GM23338 (cell line): ENCODE data around the gene ITGB2. TPM values are rescaled to one million over a fixed set of nuclear protein-coding genes. Genes with fewer than 3 reads are reported as not detected.

Experiments
- ATAC-seq: fragments of 200-7000 bp; cut with Tn5 transposase; 3 replicates; pipeline ENCODE4 v1.9.1; 2020
- DNase-seq: peaks from one replicate; pipeline ENCODE4 v3.0.0-alpha.2; 2015; ENCODE audit warnings: low spot score
- H2AFZ ChIP-seq: fragments of 200-600 bp; sonication (generic); 2 replicates; pipeline ENCODE4 v1.8.0; 2016; ENCODE audit warnings: antibody characterized with exemption, mild to moderate bottlenecking, moderate library complexity
- H3F3A ChIP-seq: fragments of 200-600 bp; sonication (generic); replicated peaks from 2 replicates; pipeline ENCODE4 v1.8.0; 2017; ENCODE audit warnings: antibody characterized with exemption, mixed run types, low read depth
- H3K27ac ChIP-seq: fragments of 200-600 bp; sonication (generic); 2 replicates; pipeline ENCODE4 v1.6.1; 2016; ENCODE audit warnings: low read depth
- H3K27me3 ChIP-seq: fragments of 200-600 bp; sonication (generic); 2 replicates; pipeline ENCODE4 v1.8.0; 2016; ENCODE audit warnings: mild to moderate bottlenecking, mixed run types, moderate library complexity; ENCODE audit not compliant: insufficient read depth
- H3K36me3 ChIP-seq: fragments of 200-600 bp; sonication (generic); 2 replicates; pipeline ENCODE4 v1.8.0; 2016; ENCODE audit warnings: mild to moderate bottlenecking; ENCODE audit not compliant: insufficient read depth
- H3K4me1 ChIP-seq: fragments of 200-600 bp; sonication (generic); 2 replicates; pipeline ENCODE4 v1.8.0; 2016; ENCODE audit warnings: mild to moderate bottlenecking, moderate library complexity; ENCODE audit not compliant: insufficient read depth
- H3K4me2 ChIP-seq: fragments of 200-600 bp; sonication (generic); 2 replicates; pipeline ENCODE4 v1.7.1; 2017; ENCODE audit warnings: mixed run types
- H3K4me3 ChIP-seq: fragments of 200-600 bp; sonication (generic); 2 replicates; pipeline ENCODE4 v1.6.1; 2016; ENCODE audit warnings: mixed run types
- H3K79me2 ChIP-seq: fragments of 200-600 bp; sonication (generic); replicated peaks from 2 replicates; pipeline ENCODE4 v1.8.0; 2017; ENCODE audit warnings: mild to moderate bottlenecking; ENCODE audit not compliant: insufficient read depth
- H3K9me2 ChIP-seq: fragments of 200-600 bp; sonication (generic); 2 replicates; pipeline ENCODE4 v1.8.0; 2017; ENCODE audit not compliant: insufficient read depth
- H4K20me1 ChIP-seq: fragments of 200-600 bp; sonication (generic); replicated peaks from 2 replicates; pipeline ENCODE4 v1.8.0; 2017; ENCODE audit warnings: mild to moderate bottlenecking; ENCODE audit not compliant: insufficient read depth
- H3K27ac Mint-ChIP-seq: 2 replicates; pipeline ENCODE4 v1.8.0; 2020; ENCODE audit warnings: inconsistent platforms, mild to moderate bottlenecking, moderate library complexity, mixed read lengths
- H3K27me3 Mint-ChIP-seq: 3 replicates; pipeline ENCODE4 v1.8.0; 2022; ENCODE audit warnings: low read depth, mild to moderate bottlenecking, moderate library complexity, mixed read lengths, inconsistent platforms; ENCODE audit not compliant: insufficient read depth, poor library complexity
- H3K36me3 Mint-ChIP-seq: 3 replicates; pipeline ENCODE4 v1.8.0; 2021; ENCODE audit warnings: low read depth, mild to moderate bottlenecking, inconsistent platforms, moderate library complexity, mixed read lengths
- H3K4me1 Mint-ChIP-seq: 3 replicates; pipeline ENCODE4 v1.8.0; 2020; ENCODE audit warnings: mild to moderate bottlenecking, inconsistent platforms, mixed read lengths
- H3K4me3 Mint-ChIP-seq: 3 replicates; pipeline ENCODE4 v1.8.0; 2021; ENCODE audit warnings: moderate library complexity, mild to moderate bottlenecking, inconsistent platforms, mixed read lengths
- H3K9me3 Mint-ChIP-seq: 3 replicates; pipeline ENCODE4 v1.8.0; 2020; ENCODE audit warnings: moderate library complexity, mild to moderate bottlenecking, inconsistent platforms, mixed read lengths
- CREB1 ChIP-seq: fragments of 250-450 bp; sonication (Bioruptor Pico); IDR thresholded peaks from 2 replicates; pipeline ENCODE4 v1.5.0; 2020; ENCODE audit warnings: low read depth, mild to moderate bottlenecking, moderate library complexity
- CTCF ChIP-seq, 2 experiments: fragments of 200-600 bp in 1 of 2; sonication (generic) in 1 of 2; conservative IDR thresholded peaks; 2 replicates each; pipeline versions ENCODE4 v1.5.1 to v1.6.1; 2016 to 2017; ENCODE audit warnings: antibody characterized with exemption in 2 of 2, low read depth in 2 of 2, mild to moderate bottlenecking in 2 of 2, moderate library complexity in 1 of 2
- ETS1 ChIP-seq: IDR thresholded peaks from 2 replicates; pipeline ENCODE4 v1.6.1; 2016; ENCODE audit warnings: antibody characterized with exemption
- EZH2 ChIP-seq: fragments of 200-600 bp; sonication (generic); IDR thresholded peaks from one replicate; pipeline ENCODE4 v1.8.0; 2017; ENCODE audit warnings: antibody characterized with exemption, mild to moderate bottlenecking, low read depth; ENCODE audit not compliant: unreplicated experiment
- EZH2phosphoT487 ChIP-seq: fragments of 200-600 bp; sonication (generic); IDR thresholded peaks from one replicate; pipeline ENCODE4 v1.8.1; 2018; ENCODE audit warnings: antibody characterized with exemption; ENCODE audit not compliant: unreplicated experiment
- JUNB ChIP-seq: IDR thresholded peaks from one replicate; pipeline ENCODE4 v1.6.1; 2016; ENCODE audit warnings: antibody characterized with exemption; ENCODE audit not compliant: unreplicated experiment
- NANOG ChIP-seq: IDR thresholded peaks from 2 replicates; pipeline ENCODE4 v1.6.1; 2016; ENCODE audit warnings: antibody characterized with exemption, borderline replicate concordance
- POLR2AphosphoS5 ChIP-seq: IDR thresholded peaks from 2 replicates; pipeline ENCODE4 v1.6.1; 2016; ENCODE audit warnings: antibody characterized with exemption, low read depth
- REST ChIP-seq: IDR thresholded peaks from one replicate; pipeline ENCODE4 v1.6.1; 2018; ENCODE audit warnings: antibody characterized with exemption; ENCODE audit not compliant: unreplicated experiment
- STAT1 ChIP-seq: IDR thresholded peaks from one replicate; pipeline ENCODE4 v1.6.1; 2016; ENCODE audit warnings: antibody characterized with exemption; ENCODE audit not compliant: unreplicated experiment
- ZNF114 ChIP-seq: fragments of 250-450 bp; sonication (Bioruptor Pico); IDR thresholded peaks from 2 replicates; pipeline ENCODE4 v1.5.0; 2020; ENCODE audit warnings: mild to moderate bottlenecking, moderate library complexity
- ZNF331 ChIP-seq: fragments of 250-450 bp; sonication (Bioruptor Pico); IDR thresholded peaks from 2 replicates; pipeline ENCODE4 v1.5.0; 2020; ENCODE audit warnings: low read depth, mild to moderate bottlenecking, moderate library complexity
- ZNF462 ChIP-seq: fragments of 250-450 bp; sonication (Bioruptor Pico); IDR thresholded peaks from 2 replicates; pipeline ENCODE4 v1.5.0; 2020; ENCODE audit warnings: mild to moderate bottlenecking, moderate library complexity
- polyA plus RNA-seq: library from polyadenylated mRNA; unstranded; fragments of >200 nt; fragmentation: Nextera tagmentation; extraction: Ambion mirVana; gene quantifications from 2 replicates; pipeline ENCODE4 v1.2.1, GENCODE V29; 2016
- total RNA-seq: library from RNA; depleted of rRNA; stranded (reverse); fragments of >200 nt; shearing (Covaris generic); gene quantifications from 2 replicates; pipeline ENCODE4 v1.2.3, GENCODE V29; 2014

Gene ITGB2
- total and polyA plus RNA-seq, 2 experiments from 2014 or later: 0.44 to 0.63 TPM

- no peak for DNase-seq
Measured at GRCh38 chr21:44947930-44948331, 27.2 kb upstream of the ITGB2 start.

More at GRCh38 chr21:44947930-44948331, 27.2 kb upstream of the ITGB2 start:
- no peaks in the 10 kb centered on the region for H3K4me1 ChIP-seq
- no peak for ATAC-seq
- no peaks in the 10 kb centered on the region for H3K9me3 Mint-ChIP-seq
- no peak for TF ChIP-seq NANOG
- TF ChIP-seq CTCF (conservative IDR thresholded peaks at IDR 0.05; ENCODE audit: low read depth in 2 of 2): no peak
- TF ChIP-seq ETS1: no peak
- no peak for TF ChIP-seq EZH2phosphoT487
- no peak for TF ChIP-seq POLR2AphosphoS5
- TF ChIP-seq ZNF114: no peak
- no peak for TF ChIP-seq ZNF331 (CRISPR knock-in tag)
- no peak for TF ChIP-seq CREB1
- TF ChIP-seq ZNF462 (CRISPR knock-in tag): no peak
- no peak for TF ChIP-seq REST
- TF ChIP-seq JUNB: no peak
- no peak for TF ChIP-seq EZH2
- TF ChIP-seq STAT1: no peak
- H3K27me3 ChIP-seq: no peaks in the 10 kb centered on the region
- no peak overlapping the region for H3K4me3 Mint-ChIP-seq
- no peaks in the 10 kb centered on the region for H3F3A ChIP-seq
- peaks cover 5% of the 10 kb centered on the region for H3K27me3 Mint-ChIP-seq
- no peak overlapping the region for H3K4me3 ChIP-seq
- peaks cover 4% of the 10 kb centered on the region; the same call in 2 of the 3 replicates for H3K4me1 Mint-ChIP-seq
- H3K79me2 ChIP-seq: peaks cover 79% of the 10 kb centered on the region
- no peak overlapping the region for H3K27ac ChIP-seq
- H3K36me3 Mint-ChIP-seq: peaks cover 40% of the 10 kb centered on the region
- no peak overlapping the region for H3K4me2 ChIP-seq
- H3K27ac Mint-ChIP-seq: no peak overlapping the region
- peaks cover 43% of the 10 kb centered on the region for H4K20me1 ChIP-seq
- no peaks in the 10 kb centered on the region; the same call in 1 of the 2 replicates for H3K36me3 ChIP-seq
- no peaks in the 10 kb centered on the region for H3K9me2 ChIP-seq
- H2AFZ ChIP-seq: no peak overlapping the region
